HepG2 (cell line): Measurements from ENCODE around the gene ZP2. TPM values are rescaled to one million over a fixed set of nuclear protein-coding genes. Genes with fewer than 3 reads are reported as not detected.

Source experiments
- ATAC-seq: fragments of 200-7000 bp; cut with Tn5 transposase; 3 replicates; pipeline ENCODE4 v1.9.1; 2020; ENCODE audit warnings: mild to moderate bottlenecking, moderate library complexity
- Bru-seq: library from RNA; stranded (reverse); fragments of 400-500 nt; gene quantifications from one replicate; lab custom pipeline; 2021; lab: Mats Ljungman, UMichigan
- BruChase-seq, 2 experiments: library from RNA; stranded (reverse); fragments of 400-500 nt; gene quantifications; one replicate each; lab custom pipeline; 2021; lab: Mats Ljungman, UMichigan
- BruUV-seq: library from RNA; stranded (reverse); fragments of 400-500 nt; replicated peaks from 2 replicates; lab custom pipeline; 2021; lab: Mats Ljungman, UMichigan
- CTCF ChIA-PET: fragments of 300-600 bp; formaldehyde crosslinking; extraction: SDS; loops from one replicate; lab custom pipeline; 2021; ENCODE audit warnings: low total read pairs, inconsistent platforms, low intra/inter-chr PET ratio; lab: Yijun Ruan, JAX
- POLR2A ChIA-PET: fragments of 350-600 bp; sonication (Branson Sonifier 250); formaldehyde crosslinking; loops from one replicate; lab custom pipeline; 2020; ENCODE audit warnings: antibody characterized with exemption, inconsistent platforms; lab: Yijun Ruan, JAX
- DNase-seq: peaks from one replicate; pipeline ENCODE4 v3.0.0-alpha.2; 2015; ENCODE audit warnings: low spot score
- FAIRE-seq: peaks from 3 replicates; lab custom pipeline; 2011; peaks lifted over from hg19 to GRCh38; lab: Jason Lieb, UNC
- H2AFZ ChIP-seq: one replicate; pipeline ENCODE4 v1.6.1; 2011; ENCODE audit warnings: low read length, inconsistent platforms
- H3K27ac ChIP-seq: fragments of 300-600 bp; 3 replicates; pipeline ENCODE4 v1.8.0; 2011; ENCODE audit warnings: mixed run types, mild to moderate bottlenecking, mixed read lengths, low read length, inconsistent platforms; ENCODE audit not compliant: insufficient read depth; ENCODE audit errors: extremely low read length
- H3K27me3 ChIP-seq, 2 experiments: fragments of 200-600 bp in 1 of 2; 2 replicates in 1 of 2; 3 replicates in 1 of 2; pipeline versions ENCODE4 v1.6.0 to v1.8.0; 2011; ENCODE audit warnings: low read length in 2 of 2, mild to moderate bottlenecking in 2 of 2, moderate library complexity in 2 of 2, inconsistent platforms in 1 of 2; ENCODE audit not compliant: insufficient read depth in 2 of 2, control insufficient read depth in 1 of 2
- H3K36me3 ChIP-seq, 2 experiments: fragments of 200-600 bp in 1 of 2; replicated peaks in 1 of 2; 2 replicates in 1 of 2; 3 replicates in 1 of 2; pipeline versions ENCODE4 v1.5.1 to v1.8.0; 2011; ENCODE audit warnings: low read length in 2 of 2, inconsistent platforms in 1 of 2; ENCODE audit not compliant: insufficient read depth in 2 of 2, control insufficient read depth in 1 of 2
- H3K4me1 ChIP-seq: 2 replicates; pipeline ENCODE4 v1.5.1; 2012; ENCODE audit warnings: low read length, inconsistent platforms; ENCODE audit not compliant: insufficient read depth
- H3K4me2 ChIP-seq: 2 replicates; pipeline ENCODE4 v1.6.0; 2011; ENCODE audit warnings: low read depth, low read length, inconsistent platforms
- H3K4me3 ChIP-seq, 3 experiments: fragments of 200-600 bp in 1 of 3; sonication (generic), shearing (Covaris generic) in 1 of 3; replicated peaks in 1 of 3; 2 replicates each; pipeline ENCODE4 v1.5.1; 2011 to 2016; ENCODE audit warnings: low read length in 3 of 3, inconsistent platforms in 2 of 3, low read depth in 2 of 3, mild to moderate bottlenecking in 2 of 3, control low read depth in 1 of 3, mixed read lengths in 1 of 3; ENCODE audit not compliant: insufficient read depth in 1 of 3
- H3K79me2 ChIP-seq: one replicate; pipeline ENCODE4 v1.6.1; 2011; ENCODE audit warnings: low read length, inconsistent platforms; ENCODE audit not compliant: insufficient read depth
- H3K9ac ChIP-seq: 2 replicates; pipeline ENCODE4 v1.6.0; 2011; ENCODE audit warnings: mild to moderate bottlenecking, low read depth, low read length, inconsistent platforms; ENCODE audit not compliant: insufficient read depth
- H3K9me3 ChIP-seq: 2 replicates; pipeline ENCODE4 v1.5.1; 2012; ENCODE audit warnings: mild to moderate bottlenecking, low read length
- H4K20me1 ChIP-seq: 2 replicates; pipeline ENCODE4 v1.6.0; 2011; ENCODE audit warnings: inconsistent platforms, mild to moderate bottlenecking, low read length, moderate library complexity; ENCODE audit not compliant: insufficient read depth
- DMTF1 ChIP-seq: sonication (generic); formaldehyde crosslinking; IDR thresholded peaks from 2 replicates; pipeline ENCODE4 v1.4.0; 2020; ENCODE audit warnings: mild to moderate bottlenecking, missing genetic modification reagents
- IKZF1 ChIP-seq: fragments of 450-650 bp; IDR thresholded peaks from 2 replicates; pipeline ENCODE4 v1.7.1; 2016
- KLF6 ChIP-seq: IDR thresholded peaks from 2 replicates; pipeline ENCODE4 v1.8.0; 2016; ENCODE audit warnings: missing biosample characterization, missing genetic modification reagents
- MBNL3 ChIP-seq: fragments of 250-450 bp; sonication (Bioruptor Pico); conservative IDR thresholded peaks from 2 replicates; pipeline ENCODE4 v1.8.0; 2022; ENCODE audit warnings: mild to moderate bottlenecking, inconsistent platforms
- PRMT3 ChIP-seq: sonication (generic); formaldehyde crosslinking; IDR thresholded peaks from 2 replicates; pipeline ENCODE4 v1.8.1; 2022; ENCODE audit warnings: low read depth, mild to moderate bottlenecking, moderate library complexity, missing genetic modification reagents, borderline replicate concordance
- SIX1 ChIP-seq: sonication (generic); formaldehyde crosslinking; IDR thresholded peaks from 2 replicates; pipeline ENCODE4 v1.4.0; 2020; ENCODE audit warnings: missing genetic modification reagents, borderline replicate concordance
- TFAP4 ChIP-seq: sonication (generic); IDR thresholded peaks from 2 replicates; pipeline ENCODE4 v1.6.1; 2016; ENCODE audit warnings: low read depth, borderline replicate concordance
- ZFY ChIP-seq: sonication (generic); formaldehyde crosslinking; IDR thresholded peaks from 2 replicates; pipeline ENCODE4 v1.4.0; 2020; ENCODE audit warnings: missing genetic modification reagents
- ZHX2 ChIP-seq, 2 experiments: sonication (generic) in 1 of 2; formaldehyde crosslinking in 1 of 2; IDR thresholded peaks; 2 replicates each; pipeline versions ENCODE4 v1.6.1 to v1.9.0; 2014 to 2022; ENCODE audit warnings: antibody characterized with exemption in 1 of 2, borderline replicate concordance in 1 of 2, inconsistent platforms in 1 of 2, low read depth in 1 of 2, missing genetic modification reagents in 1 of 2
- ZNF101 ChIP-seq: sonication (generic); formaldehyde crosslinking; IDR thresholded peaks from 2 replicates; pipeline ENCODE4 v1.4.0; 2020; ENCODE audit warnings: mild to moderate bottlenecking, low read depth, missing genetic modification reagents, borderline replicate concordance
- ZNF17 ChIP-seq: sonication (generic); formaldehyde crosslinking; IDR thresholded peaks from 2 replicates; pipeline ENCODE4 v1.5.0; 2020; ENCODE audit warnings: mild to moderate bottlenecking, missing genetic modification reagents
- WGBS: methylation state at CpG from one replicate; pipeline ENCODE4 v1.1.6; 2017; ENCODE audit warnings: low lambda C conversion rate; 5-methylcytosine and 5-hydroxymethylcytosine counted together
- in situ Hi-C: cut with HindIII; loops from 2 replicates; pipeline ENCODE4 v1.10.0; 2017; ENCODE audit warnings: low pct_unique_long_range_greater_than_20kb; ENCODE audit not compliant: extremely low pct_ligation_motif_present
- intact Hi-C: fragments of 100-400 bp; cut with micrococcal nuclease; formaldehyde crosslinking; loops from one replicate; pipeline ENCODE4 v1.10.0; 2022; ENCODE audit not compliant: unreplicated experiment
- long read RNA-seq, 2 experiments: library from RNA in 1 of 2; library from polyadenylated mRNA in 1 of 2; stranded (forward) in 1 of 2; unstranded in 1 of 2; transcript quantifications; one replicate each; pipeline ENCODE4 v2.0.0, GENCODE V29; 2019 to 2022
- polyA minus RNA-seq, 3 experiments: library from RNA; depleted of rRNA, polyadenylated mRNA; stranded (reverse); fragments of >200 nt; gene quantifications; 2 replicates each; pipeline ENCODE4 v1.2.3, GENCODE V29; 2011; ENCODE audit warnings: low replicate concordance in 1 of 3
- polyA plus RNA-seq, 8 experiments: library from polyadenylated mRNA; depleted of rRNA in 3 of 8; stranded (reverse) in 7 of 8; unstranded in 1 of 8; fragments of >200 nt; fragmentation: Illumina TruSeq in 4 of 8; extraction: Trizol in 4 of 8; gene quantifications; 2 replicates each; pipeline versions ENCODE4 v1.2.1 to v1.2.3, GENCODE V29; 2011 to 2016; ENCODE audit warnings: low read depth in 4 of 8, missing spikeins in 1 of 8, mixed read lengths in 1 of 8; ENCODE audit not compliant: insufficient read depth in 1 of 8
- total RNA-seq, 5 experiments: library from RNA; depleted of rRNA; stranded (reverse); fragments of >200 nt; fragmentation: Illumina TruSeq; extraction: Trizol; gene quantifications; 2 replicates each; pipeline ENCODE4 v1.2.3, GENCODE V29; 2016; ENCODE audit warnings: low read depth in 1 of 5

The ZP2 gene
- not detected in 2 replicates for total RNA-seq (2016; rRNA removed; fragmentation: Illumina TruSeq; extraction: Trizol)
- not detected in 2 replicates for total RNA-seq (2016; cell fraction: cytosol; rRNA removed; fragmentation: Illumina TruSeq; extraction: Trizol; ENCODE audit: low read depth)
- not detected in 2 replicates for total RNA-seq (2016; cell fraction: insoluble cytoplasmic fraction; rRNA removed; fragmentation: Illumina TruSeq; extraction: Trizol)
- not detected in 2 replicates for total RNA-seq (2016; cell fraction: membrane; rRNA removed; fragmentation: Illumina TruSeq; extraction: Trizol)
- not detected in 2 replicates for total RNA-seq (2016; cell fraction: nucleus; rRNA removed; fragmentation: Illumina TruSeq; extraction: Trizol)
- polyA plus RNA-seq (2011; rRNA removed): not detected in 2 replicates
- polyA plus RNA-seq (2011; cell fraction: cytosol; rRNA removed): not detected in 2 replicates
- polyA plus RNA-seq (2011; cell fraction: nucleus; rRNA removed): not detected in 2 replicates
- not detected in 2 replicates for polyA plus RNA-seq (2012)
- polyA plus RNA-seq (2016; cell fraction: cytosol; fragmentation: Illumina TruSeq; extraction: Trizol; ENCODE audit: low read depth): not detected in 2 replicates
- polyA plus RNA-seq (2016; cell fraction: insoluble cytoplasmic fraction; fragmentation: Illumina TruSeq; extraction: Trizol; ENCODE audit: low read depth): not detected in 2 replicates
- not detected in 2 replicates for polyA plus RNA-seq (2016; cell fraction: membrane; fragmentation: Illumina TruSeq; extraction: Trizol; ENCODE audit: low read depth)
- not detected in 2 replicates for polyA plus RNA-seq (2016; cell fraction: nucleus; fragmentation: Illumina TruSeq; extraction: Trizol; ENCODE audit: insufficient read depth, low read depth)
- not detected in 2 replicates for polyA minus RNA-seq (2011; rRNA and poly(A)+ RNA removed; ENCODE audit: low replicate concordance)
- polyA minus RNA-seq (2011; cell fraction: cytosol; rRNA and poly(A)+ RNA removed): not detected in 2 replicates
- polyA minus RNA-seq (2011; cell fraction: nucleus; rRNA and poly(A)+ RNA removed): not detected in 2 replicates
- Bru-seq, nascent RNA: not detected
- BruChase-seq, experiment 1, labeled RNA remaining after a 6-hour chase: not detected
- not detected for BruChase-seq, experiment 2, labeled RNA remaining after a 2-hour chase
- long read RNA-seq, experiment 1: 0 reads
- long read RNA-seq, experiment 2: 0 reads

GRCh38 chr16:21211486-21211885, at the start of gene ZP2:
Gene ZP2 (minus strand): TSS chr16:21211574. CDS start chr16:21211547, 27 bp downstream.
- Histone ChIP-seq H3K9ac (no peak within 1 kb of the TSS), H3K36me3 (no peaks in the 10 kb centered on the region), H3K9me3 (no peaks in the 10 kb centered on the region), H3K4me1 (peaks cover 6% of the 10 kb centered on the region; the same call in 1 of the 2 replicates), H3K4me3 (no peak within 1 kb of the TSS), H4K20me1 (no peaks in the 10 kb centered on the region), H2AFZ (no peak within 1 kb of the TSS), H3K27ac (no peak within 1 kb of the TSS), H3K79me2 (no peaks in the 10 kb centered on the region), H3K4me2 (no peak within 1 kb of the TSS), H3K27me3 (peaks cover 0 to 7% of the 10 kb centered on the region in 2 experiments; a peak in 3 of 5 replicates)
- FAIRE-seq: no peak
- DNase-seq: no peak
- WGBS: 69% methylated on average over 5 of the region's 5 CpGs
- no TSS peak for BruUV-seq
- ChIA-PET CTCF (no interaction called here), POLR2A (interaction anchor here (1.4 kb wide), 1 partner anchor 22 kb away, joined by 4 read pairs; the partner anchor contains the start of gene ANKS4B)
- intact Hi-C loops (no loop called here), in situ Hi-C loops (no loop called here)
- no peak for ATAC-seq
- TF ChIP-seq KLF6 (CRISPR knock-in tag) (no peak), SIX1 (CRISPR knock-in tag) (no peak), IKZF1 (no peak), MBNL3 (no peak), ZNF17 (CRISPR knock-in tag) (no peak), DMTF1 (CRISPR knock-in tag) (no peak), TFAP4 (no peak), PRMT3 (no peak), ZHX2 (IDR thresholded peaks at IDR 0.05; ENCODE audit: low read depth) (no peak), ZHX2 (CRISPR knock-in tag; IDR thresholded peaks at IDR 0.05; ENCODE audit: borderline replicate concordance) (no peak), ZNF101 (no peak), ZFY (CRISPR knock-in tag) (no peak)
